Thoracic aorta (tissue), 2 donors: ENCODE measurements around the gene KAT2B. TPM values are rescaled to one million over a fixed set of nuclear protein-coding genes. Genes with fewer than 3 reads are reported as not detected.
A peak's percentile ranks its signal among the peaks of the same experiment; 100 is the strongest.

Source experiments
- ATAC-seq: fragments of 150-250 bp; one replicate; pipeline ENCODE4 v1.8.0; 2017; ENCODE audit warnings: low read depth; ENCODE audit not compliant: insufficient number of reproducible peaks, low FRiP score
- DNase-seq: peaks from one replicate; pipeline ENCODE4 v3.0.0-alpha.2; 2020; ENCODE audit warnings: low spot score
- H3K27ac ChIP-seq, 2 donors: fragments of 200-600 bp; sonication (generic); 1 replicate in 1 of 2; 2 replicates in 1 of 2; pipeline ENCODE4 v1.5.1; 2016; ENCODE audit warnings: mild to moderate bottlenecking in 2 of 2, moderate library complexity in 2 of 2
- H3K27me3 ChIP-seq: fragments of 200-600 bp; sonication (generic); replicated peaks from 2 replicates; pipeline ENCODE4 v1.6.0; 2016; ENCODE audit warnings: mild to moderate bottlenecking; ENCODE audit not compliant: insufficient read depth
- H3K36me3 ChIP-seq: fragments of 200-600 bp; sonication (generic); one replicate; pipeline ENCODE4 v1.5.1; 2016
- H3K4me1 ChIP-seq, 2 donors: fragments of 200-600 bp; sonication (generic); 1 replicate in 1 of 2; 2 replicates in 1 of 2; pipeline versions ENCODE4 v1.5.1 to v1.6.0; 2016; ENCODE audit warnings: low read depth in 2 of 2, mild to moderate bottlenecking in 1 of 2; ENCODE audit not compliant: control insufficient read depth in 1 of 2
- H3K4me3 ChIP-seq: fragments of 200-600 bp; sonication (generic); 2 replicates; pipeline ENCODE4 v1.5.1; 2016; ENCODE audit warnings: mild to moderate bottlenecking
- H3K9me3 ChIP-seq: fragments of 200-600 bp; sonication (generic); 2 replicates; pipeline ENCODE4 v1.5.1; 2016
- total RNA-seq, 2 donors: library from RNA; depleted of rRNA; stranded (reverse); fragments of >200 nt; gene quantifications; one replicate each; pipeline versions ENCODE4 v1.1.0 to v1.2.3, GENCODE V29; 2016
- TF ChIP-seq, protein P1 (sequence below): fragments of 200-600 bp; sonication (generic); IDR thresholded peaks from one replicate; pipeline ENCODE4 v1.5.1; 2019; ENCODE audit warnings: antibody characterized with exemption

KAT2B gene
- total RNA-seq, 2 donors from 2014 or later, result 48.0 to 72.8 TPM

DNA sequence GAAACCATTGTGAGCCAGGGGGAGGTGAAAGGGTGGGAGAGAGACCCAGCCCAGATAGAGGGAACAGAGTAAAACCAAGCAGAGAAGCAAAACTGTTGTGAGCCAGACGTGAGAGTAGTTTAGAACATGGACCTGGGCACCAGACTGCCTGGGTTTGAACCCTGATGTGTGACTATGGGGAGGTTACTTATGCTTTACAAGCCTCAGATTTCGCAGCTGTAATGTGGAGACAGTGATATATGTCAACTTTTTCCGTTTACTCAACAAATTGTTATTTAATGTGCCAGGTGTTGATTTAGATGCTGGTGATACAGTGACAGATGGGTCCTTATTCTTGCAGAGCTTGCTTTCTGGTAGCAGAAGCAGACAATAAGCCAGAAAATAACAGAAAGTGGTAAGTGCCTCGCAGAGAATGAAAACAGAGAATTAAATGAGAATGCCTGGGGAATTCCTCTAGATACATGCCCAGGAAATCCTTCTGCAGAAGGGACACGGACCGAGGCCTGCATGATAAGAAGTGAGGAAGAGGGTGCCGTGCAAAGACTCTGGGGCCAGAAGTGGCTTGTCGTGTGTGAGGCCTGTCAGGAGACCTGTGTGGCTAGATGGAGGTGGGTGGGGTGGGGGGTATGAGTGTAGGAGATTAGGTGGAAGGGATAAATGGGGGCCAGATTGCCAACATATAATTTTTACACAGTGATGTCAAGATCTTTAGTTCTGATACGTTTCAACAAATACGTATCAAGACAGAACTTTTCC, 15.0 kb downstream of the KAT2B start:
- ATAC-seq, result no peak

DNA sequence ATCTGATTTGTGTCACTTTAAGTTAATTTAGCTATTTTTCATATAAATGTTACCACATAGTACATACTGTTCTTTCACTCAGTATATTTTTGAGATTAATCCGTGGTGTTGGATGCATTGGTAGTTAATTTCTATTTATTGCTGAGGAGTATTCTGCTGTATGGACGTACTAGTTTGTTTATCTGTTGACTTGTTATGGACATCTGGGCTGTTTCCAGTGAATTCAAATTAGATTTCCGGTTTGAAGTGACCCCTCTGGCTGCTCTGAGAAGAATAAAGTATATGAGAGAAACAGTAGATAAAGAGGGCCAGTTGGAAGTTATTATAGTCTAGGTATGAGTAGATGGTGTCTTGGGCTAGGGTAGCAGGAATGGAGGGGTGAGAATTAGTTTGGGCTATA, 15.6 kb downstream of the KAT2B start:
- Histone ChIP-seq H3K27me3 (no peaks in the 10 kb centered on the region), H3K9me3 (no peaks in the 10 kb centered on the region), H3K27ac (peak overlapping the region in 1 of 2 donors; percentile 5), H3K4me1 (peaks cover 22 to 34% of the 10 kb centered on the region in 2 donors), H3K36me3 (no peaks in the 10 kb centered on the region), H3K4me3 (no peak overlapping the region)
- no peak for DNase-seq
- no peak for ATAC-seq
- TF ChIP-seq, protein P1, sequence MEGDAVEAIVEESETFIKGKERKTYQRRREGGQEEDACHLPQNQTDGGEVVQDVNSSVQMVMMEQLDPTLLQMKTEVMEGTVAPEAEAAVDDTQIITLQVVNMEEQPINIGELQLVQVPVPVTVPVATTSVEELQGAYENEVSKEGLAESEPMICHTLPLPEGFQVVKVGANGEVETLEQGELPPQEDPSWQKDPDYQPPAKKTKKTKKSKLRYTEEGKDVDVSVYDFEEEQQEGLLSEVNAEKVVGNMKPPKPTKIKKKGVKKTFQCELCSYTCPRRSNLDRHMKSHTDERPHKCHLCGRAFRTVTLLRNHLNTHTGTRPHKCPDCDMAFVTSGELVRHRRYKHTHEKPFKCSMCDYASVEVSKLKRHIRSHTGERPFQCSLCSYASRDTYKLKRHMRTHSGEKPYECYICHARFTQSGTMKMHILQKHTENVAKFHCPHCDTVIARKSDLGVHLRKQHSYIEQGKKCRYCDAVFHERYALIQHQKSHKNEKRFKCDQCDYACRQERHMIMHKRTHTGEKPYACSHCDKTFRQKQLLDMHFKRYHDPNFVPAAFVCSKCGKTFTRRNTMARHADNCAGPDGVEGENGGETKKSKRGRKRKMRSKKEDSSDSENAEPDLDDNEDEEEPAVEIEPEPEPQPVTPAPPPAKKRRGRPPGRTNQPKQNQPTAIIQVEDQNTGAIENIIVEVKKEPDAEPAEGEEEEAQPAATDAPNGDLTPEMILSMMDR, result no peak

More for the DNA sequence above, 15.0 kb downstream of the KAT2B start:
- H3K4me3 ChIP-seq, result no peak overlapping the region
- DNase-seq, result no peak
- H3K9me3 ChIP-seq, result no peaks in the 10 kb centered on the region
- H3K36me3 ChIP-seq, result no peaks in the 10 kb centered on the region
- no peak overlapping the region for H3K27ac ChIP-seq
- H3K27me3 ChIP-seq, result no peaks in the 10 kb centered on the region
- peaks cover 22 to 34% of the 10 kb centered on the region in 2 donors for H3K4me1 ChIP-seq
- TF ChIP-seq, protein P1, result no peak

DNA sequence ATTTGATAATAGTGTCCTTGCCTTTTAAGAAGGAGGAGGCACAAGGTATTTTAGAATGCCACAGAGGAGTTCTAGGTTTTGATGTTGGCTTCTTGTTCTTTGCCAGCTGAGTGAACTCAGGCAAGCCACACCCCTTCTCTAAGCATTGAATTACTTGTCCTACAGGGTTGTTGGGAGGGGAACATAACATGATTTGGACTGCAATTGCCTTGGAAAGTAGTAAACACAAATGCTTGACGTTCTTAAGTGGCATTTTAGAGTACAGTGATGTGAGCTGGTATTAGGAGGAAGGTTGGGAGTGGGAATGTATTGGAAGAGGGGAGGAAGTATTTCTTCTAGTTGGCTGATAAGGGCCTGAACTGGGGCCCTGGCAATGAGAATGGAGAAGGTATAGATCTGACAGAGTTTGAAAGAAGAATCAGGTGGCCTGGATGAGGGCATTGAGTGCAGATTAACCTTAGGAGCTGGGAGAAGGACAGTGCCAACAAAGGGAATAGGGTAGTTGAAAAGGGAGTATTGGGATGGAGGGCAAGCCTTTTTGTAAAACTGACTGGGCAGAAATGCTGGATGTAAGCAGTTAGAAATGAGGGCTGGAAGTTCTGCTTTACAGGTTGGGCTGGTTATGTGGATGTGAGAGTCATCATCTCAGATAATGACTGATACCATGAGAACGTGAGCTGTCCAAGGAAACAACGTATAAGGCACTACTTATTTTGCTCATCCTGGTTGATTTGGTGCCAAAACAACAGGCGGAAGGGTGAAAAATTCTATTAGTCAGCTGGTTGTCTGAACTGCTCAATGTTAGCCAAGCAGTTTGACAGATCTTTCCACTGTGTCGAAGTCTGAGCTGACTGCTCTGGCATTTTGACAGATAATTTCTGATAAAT, 16.7 kb downstream of the KAT2B start:
- no peaks in the 10 kb centered on the region for H3K36me3 ChIP-seq
- peak overlapping the region; percentile 53 to 61 for H3K27ac ChIP-seq
- DNase-seq (no peak), ATAC-seq (peak; percentile 45)
- TF ChIP-seq, protein P1, result no peak
- no peaks in the 10 kb centered on the region for H3K27me3 ChIP-seq
- H3K4me1 ChIP-seq, result peaks cover 27 to 34% of the 10 kb centered on the region in 2 donors
- no peak overlapping the region for H3K4me3 ChIP-seq
- no peaks in the 10 kb centered on the region for H3K9me3 ChIP-seq

DNA sequence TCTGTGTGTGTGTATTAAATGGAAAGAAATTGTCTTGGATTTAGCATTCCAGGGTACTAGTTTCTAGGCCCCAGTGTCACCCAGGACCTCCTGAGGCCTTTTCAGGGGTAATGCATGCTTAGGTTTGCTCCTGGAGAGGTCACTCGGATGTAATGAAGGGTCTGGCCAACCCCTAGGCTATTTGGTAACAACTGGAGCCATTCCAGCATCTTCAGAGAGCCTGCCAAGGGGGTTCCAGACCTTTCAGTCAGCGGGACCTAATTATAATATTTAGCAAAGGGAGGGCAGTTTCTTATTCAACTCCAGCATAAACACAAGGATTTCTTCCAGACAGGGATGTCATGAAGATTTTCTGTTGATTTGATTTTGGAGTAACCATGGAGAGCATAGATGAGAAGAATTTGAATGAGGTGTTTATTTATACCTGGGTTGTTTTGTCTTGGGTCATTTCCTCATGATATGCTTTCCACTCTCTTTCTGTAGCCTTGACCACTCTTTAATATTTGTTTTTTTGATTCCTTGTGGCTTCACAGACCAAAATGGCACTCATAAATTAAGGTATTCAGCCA, 17.4 kb downstream of the KAT2B start:
- Histone ChIP-seq H3K36me3 (no peaks in the 10 kb centered on the region), H3K9me3 (no peaks in the 10 kb centered on the region), H3K4me1 (peaks cover 27 to 34% of the 10 kb centered on the region in 2 donors), H3K27me3 (no peaks in the 10 kb centered on the region), H3K27ac (peak overlapping the region; percentile 29 to 61), H3K4me3 (no peak overlapping the region)
- TF ChIP-seq, protein P1, result no peak
- DNase-seq (no peak), ATAC-seq (no peak)

DNA sequence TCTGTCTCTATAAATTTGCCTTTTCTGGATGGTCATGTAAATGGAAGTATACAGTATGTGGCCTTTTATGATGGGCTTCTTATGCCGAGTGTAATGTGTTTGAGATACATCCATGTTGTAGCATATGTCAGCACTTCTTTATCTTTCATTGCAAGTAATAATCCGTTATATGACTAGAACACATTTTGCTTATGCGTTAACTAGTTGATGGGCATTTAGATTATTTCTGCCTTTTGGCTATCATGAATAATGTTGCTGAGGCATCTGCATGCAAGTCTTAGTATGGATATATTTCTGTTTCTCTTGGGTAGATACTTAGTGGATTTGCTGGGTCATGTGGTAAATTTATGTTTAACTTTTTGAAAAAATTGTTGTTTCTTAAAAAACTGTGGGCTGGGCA, 19.7 kb downstream of the KAT2B start:
- TF ChIP-seq, protein P1, result no peak
- H3K4me1 ChIP-seq, result peaks cover 24 to 27% of the 10 kb centered on the region in 2 donors
- ATAC-seq (no peak), DNase-seq (no peak)
- no peaks in the 10 kb centered on the region for H3K36me3 ChIP-seq
- no peak overlapping the region for H3K27ac ChIP-seq
- H3K27me3 ChIP-seq, result no peaks in the 10 kb centered on the region
- H3K4me3 ChIP-seq, result no peak overlapping the region
- no peaks in the 10 kb centered on the region for H3K9me3 ChIP-seq
